MM.1S (cell line): Measurements from ENCODE around the gene CDH20.

Source experiments
- DNase-seq: peaks from one replicate; pipeline ENCODE4 v3.0.0-alpha.2; 2015
- H2AFZ ChIP-seq: fragments of 300-600 bp; sonication (generic); 2 replicates; pipeline ENCODE4 v1.6.0; 2016; ENCODE audit warnings: antibody characterized with exemption, low read length
- H3F3A ChIP-seq: fragments of 300-600 bp; sonication (generic); 2 replicates; pipeline ENCODE4 v1.6.1; 2016; ENCODE audit warnings: mild to moderate bottlenecking, antibody characterized with exemption, low read length, moderate library complexity, mixed read lengths; ENCODE audit not compliant: insufficient read depth
- H3K27ac ChIP-seq: fragments of 300-600 bp; sonication (generic); 2 replicates; pipeline ENCODE4 v1.5.1; 2016; ENCODE audit warnings: mild to moderate bottlenecking, low read length
- H3K27me3 ChIP-seq: fragments of 300-600 bp; sonication (generic); replicated peaks from 2 replicates; pipeline ENCODE4 v1.6.0; 2016; ENCODE audit warnings: low read length; ENCODE audit not compliant: insufficient read depth
- H3K36me3 ChIP-seq: fragments of 300-600 bp; sonication (generic); replicated peaks from 2 replicates; pipeline ENCODE4 v1.6.1; 2016; ENCODE audit warnings: mild to moderate bottlenecking, low read length, mixed read lengths; ENCODE audit not compliant: insufficient read depth
- H3K4me1 ChIP-seq: fragments of 300-600 bp; sonication (generic); 2 replicates; pipeline ENCODE4 v1.6.1; 2016; ENCODE audit warnings: low read length, mixed read lengths
- H3K4me2 ChIP-seq: fragments of 300-600 bp; sonication (generic); 2 replicates; pipeline ENCODE4 v1.6.0; 2016; ENCODE audit warnings: low read depth, low read length
- H3K4me3 ChIP-seq: fragments of 300-600 bp; sonication (generic); 2 replicates; pipeline ENCODE4 v1.5.1; 2016; ENCODE audit warnings: low read length, mixed read lengths
- H3K79me2 ChIP-seq: fragments of 300-600 bp; sonication (generic); 2 replicates; pipeline ENCODE4 v1.6.1; 2016; ENCODE audit warnings: mixed run types, low read length, mixed read lengths
- H3K9ac ChIP-seq: fragments of 300-600 bp; sonication (generic); 2 replicates; pipeline ENCODE4 v1.6.1; 2016; ENCODE audit warnings: low read length, mixed read lengths
- H3K9me2 ChIP-seq: fragments of 300-600 bp; sonication (generic); replicated peaks from 2 replicates; pipeline ENCODE4 v1.6.1; 2016; ENCODE audit warnings: mild to moderate bottlenecking, low read length, mixed read lengths; ENCODE audit not compliant: insufficient read depth
- H3K9me3 ChIP-seq: fragments of 300-600 bp; sonication (generic); replicated peaks from 2 replicates; pipeline ENCODE4 v1.6.1; 2016; ENCODE audit warnings: mild to moderate bottlenecking, low read length, mixed read lengths; ENCODE audit not compliant: insufficient read depth
- H4K20me1 ChIP-seq: fragments of 300-600 bp; sonication (generic); 2 replicates; pipeline ENCODE4 v1.6.1; 2016; ENCODE audit warnings: mild to moderate bottlenecking, low read length, moderate library complexity, mixed read lengths; ENCODE audit not compliant: insufficient read depth
- CTCF ChIP-seq: fragments of 300-600 bp; sonication (generic); IDR thresholded peaks from 2 replicates; pipeline ENCODE4 v1.5.1; 2016; ENCODE audit warnings: antibody characterized with exemption, low read length, mixed read lengths
- EZH2 ChIP-seq: fragments of 300-600 bp; sonication (generic); optimal IDR thresholded peaks from 2 replicates; pipeline ENCODE3; 2017; ENCODE audit warnings: low read depth, mild to moderate bottlenecking, antibody characterized with exemption, low read length, mixed read lengths
- EZH2phosphoT487 ChIP-seq: fragments of 300-600 bp; sonication (generic); IDR thresholded peaks from 2 replicates; pipeline ENCODE4 v1.6.1; 2018; ENCODE audit warnings: antibody characterized with exemption, low read length

Gene CDH20

GRCh38 chr18:61595615-61596251 lies 262.5 kb downstream of the CDH20 start:
- Histone ChIP-seq H3K9ac (no peak overlapping the region), H3K27me3 (no peaks in the 10 kb centered on the region), H3K4me1 (no peaks in the 10 kb centered on the region), H3K4me3 (no peak overlapping the region), H2AFZ (no peak overlapping the region), H3K36me3 (no peaks in the 10 kb centered on the region), H3F3A (no peaks in the 10 kb centered on the region), H3K27ac (no peak overlapping the region), H3K4me2 (no peak overlapping the region), H3K79me2 (no peaks in the 10 kb centered on the region), H4K20me1 (no peaks in the 10 kb centered on the region), H3K9me2 (no peaks in the 10 kb centered on the region), H3K9me3 (no peaks in the 10 kb centered on the region)
- TF ChIP-seq CTCF: no peak
- no peak for TF ChIP-seq EZH2phosphoT487
- no peak for TF ChIP-seq EZH2
- DNase-seq: no peak

GRCh38 chr18:61596296-61596695 lies 263.1 kb downstream of the CDH20 start:
- no peak overlapping the region for H3K4me2 ChIP-seq
- no peaks in the 10 kb centered on the region for H3K4me1 ChIP-seq
- DNase-seq: no peak
- H3K27ac ChIP-seq: no peak overlapping the region
- no peaks in the 10 kb centered on the region for H3K79me2 ChIP-seq
- H2AFZ ChIP-seq: no peak overlapping the region
- H3K27me3 ChIP-seq: no peaks in the 10 kb centered on the region
- no peaks in the 10 kb centered on the region for H3K36me3 ChIP-seq
- H3K9ac ChIP-seq: no peak overlapping the region
- no peak overlapping the region for H3K4me3 ChIP-seq
- no peaks in the 10 kb centered on the region for H3F3A ChIP-seq
- TF ChIP-seq CTCF (no peak), EZH2phosphoT487 (no peak), EZH2 (no peak)
- H3K9me3 ChIP-seq: no peaks in the 10 kb centered on the region
- no peaks in the 10 kb centered on the region for H4K20me1 ChIP-seq
- H3K9me2 ChIP-seq: no peaks in the 10 kb centered on the region

DNA sequence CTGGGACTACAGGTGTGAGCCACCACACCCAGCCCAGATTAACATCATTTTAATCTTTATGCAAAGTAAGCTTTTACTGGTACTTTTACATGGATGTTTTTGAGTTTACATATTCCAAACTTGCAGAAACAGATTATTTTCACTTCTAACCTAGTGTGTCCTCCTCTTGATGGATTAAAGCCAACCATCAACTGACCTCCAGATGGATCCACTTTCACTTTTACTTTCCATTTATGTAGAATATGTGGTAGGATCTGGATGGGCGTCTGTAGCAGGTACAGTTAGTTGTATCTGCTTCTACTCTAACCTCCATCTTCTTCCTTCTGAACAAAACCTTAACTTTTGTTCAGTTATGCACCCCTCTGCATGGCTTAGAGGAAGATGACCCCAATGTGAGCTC lies 264.1 kb downstream of the CDH20 start:
- H2AFZ ChIP-seq: no peak overlapping the region
- no peaks in the 10 kb centered on the region for H3F3A ChIP-seq
- no peak overlapping the region for H3K9ac ChIP-seq
- TF ChIP-seq EZH2phosphoT487: no peak
- TF ChIP-seq CTCF: no peak
- no peak for TF ChIP-seq EZH2
- H3K27me3 ChIP-seq: no peaks in the 10 kb centered on the region
- H3K9me2 ChIP-seq: no peaks in the 10 kb centered on the region
- H3K36me3 ChIP-seq: no peaks in the 10 kb centered on the region
- H3K79me2 ChIP-seq: no peaks in the 10 kb centered on the region
- no peak overlapping the region for H3K4me2 ChIP-seq
- no peak for DNase-seq
- H3K4me3 ChIP-seq: no peak overlapping the region
- H3K27ac ChIP-seq: no peak overlapping the region
- H4K20me1 ChIP-seq: no peaks in the 10 kb centered on the region
- no peaks in the 10 kb centered on the region for H3K4me1 ChIP-seq
- H3K9me3 ChIP-seq: no peaks in the 10 kb centered on the region
